MM.1S (cell line): ENCODE results near the gene UTP4.

Experiments used
- CTCF ChIP-seq: fragments of 300-600 bp; sonication (generic); IDR thresholded peaks from 2 replicates; pipeline ENCODE4 v1.5.1; 2016; ENCODE audit warnings: antibody characterized with exemption, low read length, mixed read lengths
- EZH2 ChIP-seq: fragments of 300-600 bp; sonication (generic); optimal IDR thresholded peaks from 2 replicates; pipeline ENCODE3; 2017; ENCODE audit warnings: low read depth, mild to moderate bottlenecking, antibody characterized with exemption, low read length, mixed read lengths
- EZH2phosphoT487 ChIP-seq: fragments of 300-600 bp; sonication (generic); IDR thresholded peaks from 2 replicates; pipeline ENCODE4 v1.6.1; 2018; ENCODE audit warnings: antibody characterized with exemption, low read length

- TF ChIP-seq CTCF = no peak
- no peak for TF ChIP-seq EZH2
- no peak for TF ChIP-seq EZH2phosphoT487
Measured at GRCh38 chr16:69141014-69141413, 8.6 kb downstream of the UTP4 start.
